Kidney (tissue), 14 donors: ENCODE results near the gene IGF2BP3. TPM values are rescaled to one million over a fixed set of nuclear protein-coding genes. Genes with fewer than 3 reads are reported as not detected.
A peak's percentile ranks its signal among the peaks of the same experiment; 100 is the strongest.

Experiments
- DNase-seq, 5 donors: peaks; one replicate each; pipeline ENCODE4 v3.0.0-alpha.2; 2013 to 2020
- FAIRE-seq: peaks from 2 replicates; lab custom pipeline; 2012; peaks lifted over from hg19 to GRCh38; lab: Jason Lieb, UNC
- H3K27ac ChIP-seq, 2 donors: one replicate each; pipeline ENCODE4 v1.7.0; 2013; ENCODE audit warnings: low read depth in 2 of 2, low read length in 2 of 2, inconsistent platforms in 1 of 2
- H3K27me3 ChIP-seq: one replicate; pipeline ENCODE4 v1.7.1; 2013; ENCODE audit warnings: low read length, inconsistent platforms; ENCODE audit not compliant: control insufficient read depth, insufficient read depth
- H3K36me3 ChIP-seq, 3 donors: one replicate each; pipeline versions ENCODE4 v1.7.0 to v1.7.1; 2013; ENCODE audit warnings: low read length in 3 of 3, control low read depth in 1 of 3, inconsistent platforms in 1 of 3; ENCODE audit not compliant: insufficient read depth in 3 of 3, control insufficient read depth in 2 of 3
- H3K4me1 ChIP-seq, 3 donors: one replicate each; pipeline versions ENCODE4 v1.7.0 to v1.7.1; 2013; ENCODE audit warnings: low read length in 3 of 3, inconsistent platforms in 1 of 3, low read depth in 1 of 3; ENCODE audit not compliant: control insufficient read depth in 2 of 3, insufficient read depth in 2 of 3
- H3K4me3 ChIP-seq, 3 donors: one replicate each; pipeline versions ENCODE4 v1.7.0 to v1.8.1; 2013; ENCODE audit warnings: low read length in 3 of 3, control low read depth in 1 of 3, inconsistent platforms in 1 of 3
- H3K9ac ChIP-seq, 3 donors: one replicate each; pipeline versions ENCODE4 v1.7.0 to v1.7.1; 2013; ENCODE audit warnings: low read length in 3 of 3, control low read depth in 1 of 3, inconsistent platforms in 1 of 3
- H3K9me3 ChIP-seq, 3 donors: one replicate each; pipeline versions ENCODE4 v1.7.0 to v1.7.1; 2013; ENCODE audit warnings: low read length in 3 of 3, control low read depth in 1 of 3, inconsistent platforms in 1 of 3; ENCODE audit not compliant: control insufficient read depth in 2 of 3, insufficient read depth in 1 of 3
- intact Hi-C: fragments of 100-400 bp; cut with DNase I; formaldehyde crosslinking; loops from one replicate; pipeline ENCODE4 v1.11.1; 2022
- polyA plus RNA-seq: library from polyadenylated mRNA; stranded (reverse); fragments of 350-450 nt; fragmentation: Illumina TruSeq; extraction: RNeasy Lipid Tissue Mini Kit (QIAGEN cat#74804); gene quantifications from one replicate; pipeline ENCODE4 v1.2.3, GENCODE V29; 2014; ENCODE audit warnings: low read depth, low replicate concordance; ENCODE audit not compliant: insufficient read depth
- total RNA-seq: library from RNA; stranded (reverse); fragmentation: NEBNext Ultra II Directional; extraction: Animal tissue kit (Norgen Biotek cat#: 25700); gene quantifications from one replicate; pipeline ENCODE4 v1.2.1, GENCODE V29; 2021
- TF ChIP-seq, protein P1 (sequence below): IDR thresholded peaks from 3 replicates; pipeline ENCODE4 v1.5.1; 2012; ENCODE audit warnings: mild to moderate bottlenecking, moderate library complexity, borderline replicate concordance; ENCODE audit not compliant: insufficient read depth; ENCODE audit errors: extremely low read depth
- donor health status: control.
- donor health status: control.
- donor health status: control.
- donor health status: control.
- donor health status: control.
- donor health status: DM: yes; HTN: yes; CAD: no.
- donor health status: Normal renal cell carcinoma (clear cell type).

The IGF2BP3 gene
- total and polyA plus RNA-seq, 2 donors from 2014 or later: 0.85 TPM; not detected in 1

DNA sequence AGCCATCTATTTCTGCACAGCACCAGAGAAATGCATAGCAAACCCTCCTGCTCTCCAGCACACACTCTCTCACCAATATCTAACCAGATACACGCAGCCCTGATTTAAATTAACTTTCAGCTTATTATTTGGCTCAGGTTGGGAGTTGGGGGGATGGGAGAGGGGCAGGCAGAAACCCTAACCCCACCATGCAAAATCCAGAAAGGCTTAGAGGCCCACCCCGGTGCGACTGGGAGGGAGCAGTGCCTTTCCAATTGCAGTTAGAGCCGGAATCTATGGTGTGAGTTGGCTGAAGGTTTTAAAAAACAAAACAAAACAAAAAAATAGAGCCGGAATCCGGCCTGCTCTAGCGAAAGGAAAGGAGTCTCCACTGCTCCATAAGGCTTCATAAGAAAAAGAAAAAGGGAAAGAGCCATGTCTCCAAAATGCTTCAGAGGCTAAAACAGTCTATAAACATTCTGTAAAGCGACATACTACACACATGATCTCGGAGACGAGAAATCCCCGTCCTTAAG, 2.9 kb downstream of the IGF2BP3 start:
- Histone ChIP-seq H3K36me3 (no peaks in the 10 kb centered on the region), H3K4me1 (peaks cover 0 to 9% (median 2%) of the 10 kb centered on the region in 3 donors), H3K9me3 (no peaks in the 10 kb centered on the region), H3K9ac (peak overlapping the region in 1 of 3 donors; percentile 86), H3K27me3 (no peaks in the 10 kb centered on the region), H3K4me3 (peak overlapping the region in 1 of 3 donors; percentile 81), H3K27ac (no peak overlapping the region)
- TF ChIP-seq, protein P1, sequence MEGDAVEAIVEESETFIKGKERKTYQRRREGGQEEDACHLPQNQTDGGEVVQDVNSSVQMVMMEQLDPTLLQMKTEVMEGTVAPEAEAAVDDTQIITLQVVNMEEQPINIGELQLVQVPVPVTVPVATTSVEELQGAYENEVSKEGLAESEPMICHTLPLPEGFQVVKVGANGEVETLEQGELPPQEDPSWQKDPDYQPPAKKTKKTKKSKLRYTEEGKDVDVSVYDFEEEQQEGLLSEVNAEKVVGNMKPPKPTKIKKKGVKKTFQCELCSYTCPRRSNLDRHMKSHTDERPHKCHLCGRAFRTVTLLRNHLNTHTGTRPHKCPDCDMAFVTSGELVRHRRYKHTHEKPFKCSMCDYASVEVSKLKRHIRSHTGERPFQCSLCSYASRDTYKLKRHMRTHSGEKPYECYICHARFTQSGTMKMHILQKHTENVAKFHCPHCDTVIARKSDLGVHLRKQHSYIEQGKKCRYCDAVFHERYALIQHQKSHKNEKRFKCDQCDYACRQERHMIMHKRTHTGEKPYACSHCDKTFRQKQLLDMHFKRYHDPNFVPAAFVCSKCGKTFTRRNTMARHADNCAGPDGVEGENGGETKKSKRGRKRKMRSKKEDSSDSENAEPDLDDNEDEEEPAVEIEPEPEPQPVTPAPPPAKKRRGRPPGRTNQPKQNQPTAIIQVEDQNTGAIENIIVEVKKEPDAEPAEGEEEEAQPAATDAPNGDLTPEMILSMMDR: no peak
- intact Hi-C loops: no loop called here
- DNase-seq: peak in 3 of 5 donors; percentile 16 to 72 (median 58)
- no peak for FAIRE-seq

DNA sequence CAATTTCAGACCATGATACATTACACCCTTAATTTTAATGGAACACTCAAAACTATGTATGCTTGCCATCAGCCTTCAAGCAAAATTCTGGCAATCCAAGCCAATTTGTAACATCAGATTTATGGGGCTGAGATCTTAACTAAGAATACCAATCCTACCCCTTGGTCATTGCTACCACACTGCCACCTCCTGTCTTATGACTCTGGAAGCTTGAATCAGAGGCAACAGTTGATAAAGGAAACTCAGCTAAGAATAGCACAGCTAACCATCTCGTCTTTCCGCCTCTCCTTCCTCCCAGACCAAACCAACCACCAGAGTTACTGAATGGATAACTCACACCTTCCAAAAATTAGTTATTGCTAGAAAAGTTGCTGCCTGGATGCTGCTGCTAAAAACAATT, 7.4 kb downstream of the IGF2BP3 start:
- Histone ChIP-seq H3K9me3 (no peaks in the 10 kb centered on the region), H3K9ac (no peak overlapping the region), H3K4me3 (no peak overlapping the region), H3K27me3 (no peaks in the 10 kb centered on the region), H3K36me3 (peaks cover 0 to 2% (median 0%) of the 10 kb centered on the region in 3 donors), H3K27ac (no peak overlapping the region), H3K4me1 (peaks cover 0 to 9% (median 0%) of the 10 kb centered on the region in 3 donors)
- FAIRE-seq (no peak), DNase-seq (peak in 1 of 5 donors; percentile 54)
- intact Hi-C loops: no loop called here
- TF ChIP-seq, protein P1: peak; percentile 6

DNA sequence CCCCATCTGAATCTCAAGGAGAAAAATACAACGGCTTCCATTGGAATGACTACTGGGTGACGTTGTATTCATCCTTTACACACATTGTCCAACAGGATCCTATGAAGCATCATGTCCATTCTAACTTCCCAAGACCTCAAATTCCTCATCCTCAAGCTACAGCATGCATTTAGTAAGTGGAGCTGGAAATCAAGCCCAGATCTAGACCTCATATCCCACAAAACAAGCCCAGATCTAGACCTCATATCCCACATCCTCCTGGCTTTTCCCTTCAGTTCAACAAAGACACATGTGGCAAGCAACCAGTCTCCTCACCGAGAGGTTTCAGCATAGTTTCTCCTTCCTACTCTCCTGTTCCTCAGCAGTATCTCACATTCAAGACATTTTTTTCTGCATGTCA, 12.2 kb downstream of the IGF2BP3 start:
- H3K36me3 ChIP-seq: peaks cover 0 to 2% (median 0%) of the 10 kb centered on the region in 3 donors
- intact Hi-C loops: no loop called here
- FAIRE-seq (no peak), DNase-seq (no peak)
- peaks cover 0 to 2% (median 0%) of the 10 kb centered on the region in 3 donors for H3K4me1 ChIP-seq
- TF ChIP-seq, protein P1: no peak
- H3K9me3 ChIP-seq: no peaks in the 10 kb centered on the region
- H3K9ac ChIP-seq: no peak overlapping the region
- no peak overlapping the region for H3K4me3 ChIP-seq
- no peaks in the 10 kb centered on the region for H3K27me3 ChIP-seq
- H3K27ac ChIP-seq: no peak overlapping the region
